Endothelial cell of umbilical vein (primary cell): Measurements from ENCODE around the gene GIT2.

ENCODE experiments used
- CTCF ChIP-seq, 2 donors: IDR thresholded peaks; 1 replicate in 1 of 2; 2 replicates in 1 of 2; pipeline ENCODE4 v1.5.1; 2011; ENCODE audit warnings: low read length in 2 of 2, mild to moderate bottlenecking in 2 of 2, moderate library complexity in 2 of 2, control low read depth in 1 of 2, inconsistent platforms in 1 of 2, low read depth in 1 of 2; ENCODE audit not compliant: insufficient read depth in 1 of 2; ENCODE audit errors: extremely low read depth in 1 of 2
- EZH2 ChIP-seq: IDR thresholded peaks from 2 replicates; pipeline ENCODE4 v1.6.1; 2012; ENCODE audit warnings: borderline replicate concordance, low read depth, mild to moderate bottlenecking, moderate library complexity, low read length, inconsistent platforms; ENCODE audit not compliant: severe bottlenecking
- POLR2A ChIP-seq: IDR thresholded peaks from 2 replicates; pipeline ENCODE4 v1.6.1; 2012; ENCODE audit warnings: low read depth, mild to moderate bottlenecking, control low read depth, low read length

GRCh38 chr12:109923038-109923437, 73.1 kb downstream of the GIT2 start:
- TF ChIP-seq CTCF (IDR thresholded peaks at IDR 0.05; ENCODE audit: extremely low read depth in 1 of 2, insufficient read depth in 1 of 2, low read depth in 1 of 2, low read length in 2 of 2) (no peak), POLR2A (no peak), EZH2 (no peak)
